ENCODE measurements around the gene CYB561D1. TPM values are rescaled to one million over a fixed set of nuclear protein-coding genes. Genes with fewer than 3 reads are reported as not detected.
A peak's percentile ranks its signal among the peaks of the same experiment; 100 is the strongest.

Gene CYB561D1
- total and polyA plus RNA-seq, 9 of the 15 experiments (the other 6 are each of a cell fraction or from before 2014, with no cell fraction given): 0.71 to 7.2 (median 3.5) TPM

GRCh38 chr1:109483672-109484518 lies 10.0 kb upstream of the CYB561D1 start, which contains the start of gene ATXN7L2 (continued):
- TF ChIP-seq HMBOX1 (IDR thresholded peaks at IDR 0.05): no peak
- TF ChIP-seq U2AF1 (optimal IDR thresholded peaks at IDR 0.05; ENCODE audit: low read depth, low read length): peak; percentile 93
- peak; percentile 99 for TF ChIP-seq VEZF1 (CRISPR knock-in tag; IDR thresholded peaks at IDR 0.05)
- TF ChIP-seq E2F8 (IDR thresholded peaks at IDR 0.05; ENCODE audit: low read depth, partially characterized antibody): peak; percentile 86
- peak; percentile 36; the same call in 1 of the 2 replicates for TF ChIP-seq CHD2 (IDR thresholded peaks at IDR 0.05; ENCODE audit: low read depth, low read length)
- no peak for TF ChIP-seq KLF1 (tag; IDR thresholded peaks at IDR 0.05)
- no peak for TF ChIP-seq ZNF280B (CRISPR knock-in tag; IDR thresholded peaks at IDR 0.05)
- no peak for TF ChIP-seq JUNB (CRISPR knock-in tag; conservative IDR thresholded peaks at IDR 0.05)
- TF ChIP-seq BRF2 (IDR thresholded peaks at IDR 0.05; ENCODE audit: borderline replicate concordance, insufficient read depth, insufficient read length): no peak
- peak; percentile 40; the same call in 1 of the 2 replicates for TF ChIP-seq CGGBP1 (CRISPR knock-in tag; IDR thresholded peaks at IDR 0.05)
- TF ChIP-seq E2F1 (CRISPR knock-in tag; IDR thresholded peaks at IDR 0.05): peak; percentile 83
- TF ChIP-seq ASH1L (IDR thresholded peaks at IDR 0.05; ENCODE audit: borderline replicate concordance, low read depth, partially characterized antibody): peak; percentile 69
- TF ChIP-seq SRSF9 (IDR thresholded peaks at IDR 0.05; ENCODE audit: borderline replicate concordance, low read depth, low read length): no peak
- TF ChIP-seq ZNF324 (CRISPR knock-in tag; IDR thresholded peaks at IDR 0.05): no peak
- peak; percentile 8; the same call in 1 of the 2 replicates for TF ChIP-seq NFE2 (IDR thresholded peaks at IDR 0.05; ENCODE audit: low read depth)

Measured in K562 (cell line).